K562 (cell line): ENCODE data around the gene ZNF85. TPM values are rescaled to one million over a fixed set of nuclear protein-coding genes. Genes with fewer than 3 reads are reported as not detected.
"Not testable (repeated sequence)": the region's sequence is repeated elsewhere in the genome, so short reads cannot be mapped to it uniquely, and the experiment has no call there.

ENCODE experiments used
- ATAC-seq: fragments of 200-7000 bp; cut with Tn5 transposase; 3 replicates; pipeline ENCODE4 v1.9.1; 2020; ENCODE audit warnings: moderate library complexity
- BruUV-seq: library from RNA; stranded (reverse); fragments of 400-500 nt; replicated peaks from 2 replicates; lab custom pipeline; 2021; lab: Mats Ljungman, UMichigan
- CTCF ChIA-PET: fragments of 300-600 bp; formaldehyde crosslinking; extraction: SDS; loops from one replicate; lab custom pipeline; 2021; ENCODE audit warnings: low intra/inter-chr PET ratio; lab: Yijun Ruan, JAX
- POLR2A ChIA-PET: fragments of 300-600, 350-650 bp; sonication (Branson Sonifier 250); formaldehyde crosslinking; extraction: SDS; loops from one replicate; lab custom pipeline; 2021; ENCODE audit warnings: antibody characterized with exemption, inconsistent platforms; lab: Yijun Ruan, JAX
- DNase-seq, 4 experiments: peaks; one replicate each; pipeline versions ENCODE4 v3.0.0 to v3.0.0-alpha.2; 2011 to 2018; ENCODE audit warnings: low spot score in 3 of 4, mixed read lengths in 3 of 4; ENCODE audit errors: extremely low read depth in 1 of 4
- FAIRE-seq: peaks from 2 replicates; lab custom pipeline; 2011; peaks lifted over from hg19 to GRCh38; lab: Jason Lieb, UNC
- H2AFZ ChIP-seq: 2 replicates; pipeline ENCODE4 v1.6.0; 2011; ENCODE audit warnings: low read depth, low read length, control low read depth, inconsistent platforms
- H3K27ac ChIP-seq: fragments of 200-600 bp; 3 replicates; pipeline ENCODE4 v1.8.0; 2011; ENCODE audit warnings: low read depth, mild to moderate bottlenecking, control low read depth, inconsistent platforms, low read length, moderate library complexity, mixed read lengths; ENCODE audit errors: extremely low read depth
- H3K27me3 ChIP-seq, 2 experiments: fragments of 300-600 bp in 1 of 2; 2 replicates in 1 of 2; 3 replicates in 1 of 2; pipeline versions ENCODE4 v1.6.0 to v1.8.0; 2011; ENCODE audit warnings: inconsistent platforms in 2 of 2, low read length in 2 of 2, mild to moderate bottlenecking in 1 of 2, mixed read lengths in 1 of 2, moderate library complexity in 1 of 2; ENCODE audit not compliant: control insufficient read depth in 2 of 2, insufficient read depth in 2 of 2
- H3K36me3 ChIP-seq: fragments of 300-600 bp; 3 replicates; pipeline ENCODE4 v1.8.0; 2011; ENCODE audit warnings: mild to moderate bottlenecking, low read length, inconsistent platforms; ENCODE audit not compliant: control insufficient read depth, insufficient read depth
- H3K4me1 ChIP-seq, 2 experiments: fragments of 200-600 bp in 1 of 2; replicated peaks in 1 of 2; 2 replicates in 1 of 2; 3 replicates in 1 of 2; pipeline versions ENCODE4 v1.5.1 to v1.8.0; 2011; ENCODE audit warnings: inconsistent platforms in 2 of 2, low read length in 2 of 2, mild to moderate bottlenecking in 1 of 2, mixed read lengths in 1 of 2, moderate library complexity in 1 of 2; ENCODE audit not compliant: control insufficient read depth in 2 of 2, insufficient read depth in 2 of 2
- H3K4me2 ChIP-seq: 2 replicates; pipeline ENCODE4 v1.6.1; 2011; ENCODE audit warnings: low read length, control low read depth, inconsistent platforms, mixed read lengths; ENCODE audit not compliant: insufficient read depth
- H3K4me3 ChIP-seq: fragments of 200-600 bp; sonication (generic), shearing (Covaris generic); 2 replicates; pipeline ENCODE4 v1.5.1; 2016; ENCODE audit warnings: control low read depth, inconsistent platforms
- H3K79me2 ChIP-seq: fragments of 200-600 bp; 3 replicates; pipeline ENCODE4 v1.8.0; 2011; ENCODE audit warnings: low read length, inconsistent platforms; ENCODE audit not compliant: control insufficient read depth, insufficient read depth
- H3K9ac ChIP-seq, 2 experiments: 2 replicates each; pipeline versions ENCODE4 v1.6.0 to v1.6.1; 2011; ENCODE audit warnings: low read depth in 2 of 2, low read length in 2 of 2, control low read depth in 1 of 2, inconsistent platforms in 1 of 2, mild to moderate bottlenecking in 1 of 2, mixed read lengths in 1 of 2; ENCODE audit not compliant: insufficient read depth in 1 of 2
- H3K9me1 ChIP-seq: one replicate; pipeline ENCODE4 v1.6.0; 2011; ENCODE audit warnings: inconsistent platforms, mild to moderate bottlenecking, low read length, moderate library complexity; ENCODE audit not compliant: control insufficient read depth, insufficient read depth
- H3K9me3 ChIP-seq: replicated peaks from 2 replicates; pipeline ENCODE4 v1.5.1; 2011; ENCODE audit warnings: low read depth, low read length, inconsistent platforms; ENCODE audit not compliant: control insufficient read depth, insufficient read depth
- H4K20me1 ChIP-seq: replicated peaks from 2 replicates; pipeline ENCODE4 v1.6.1; 2011; ENCODE audit warnings: low read length, inconsistent platforms, mixed read lengths; ENCODE audit not compliant: control insufficient read depth, insufficient read depth
- YY1 ChIP-seq, 3 experiments: IDR thresholded peaks; 2 replicates each; pipeline ENCODE4 v1.6.1; 2011; ENCODE audit warnings: low read length in 2 of 3, mild to moderate bottlenecking in 2 of 3, moderate library complexity in 2 of 3, borderline replicate concordance in 1 of 3, control low read depth in 1 of 3, low read depth in 1 of 3; ENCODE audit not compliant: insufficient read depth in 3 of 3, insufficient replicate concordance in 2 of 3, control insufficient read depth in 1 of 3, insufficient read length in 1 of 3; ENCODE audit errors: extremely low read depth in 1 of 3
- WGBS: fragments of 100-300 bp; shearing (Covaris generic); methylation state at CpG from one replicate; pipeline ENCODE4 v1.1.6; 2016; ENCODE audit warnings: low coverage, mixed read lengths; ENCODE audit not compliant: insufficient coverage; ENCODE audit errors: missing lambda C conversion rate; 5-methylcytosine and 5-hydroxymethylcytosine counted together
- in situ Hi-C: fragments of 300-500 bp; cut with MboI; formaldehyde crosslinking; loops from 4 replicates; pipeline ENCODE4 v1.15.0; 2018; ENCODE audit warnings: inconsistent platforms, mixed read lengths
- intact Hi-C: fragments of 100-400 bp; cut with micrococcal nuclease; formaldehyde crosslinking; loops from 2 replicates; pipeline ENCODE4 v1.14.2; 2022
- polyA plus RNA-seq, 8 experiments: library from polyadenylated mRNA; depleted of rRNA in 4 of 8; stranded (reverse) in 5 of 8; unstranded in 3 of 8; fragments of >200 nt; fragmentation: Nextera tagmentation in 2 of 8; fragmentation: Illumina TruSeq in 1 of 8; extraction: Ambion mirVana in 2 of 8; extraction: Trizol in 1 of 8; gene quantifications; 2 replicates each; pipeline versions ENCODE4 v1.2.1 to v1.2.3, GENCODE V29; 2011 to 2014; ENCODE audit warnings: inconsistent platforms in 1 of 8, missing spikeins in 1 of 8
- total RNA-seq, 7 experiments: library from RNA; depleted of rRNA in 6 of 7; stranded (reverse); fragments of >200 nt in 6 of 7; fragmentation: Illumina TruSeq in 2 of 7; extraction: Trizol in 2 of 7; gene quantifications; 2 replicates each; pipeline versions ENCODE4 v1.2.1 to v1.2.3, GENCODE V29; 2011 to 2021; ENCODE audit warnings: low replicate concordance in 1 of 7

The ZNF85 gene
- total and polyA plus RNA-seq, 9 of the 15 experiments (the other 6 are each of a cell fraction or from before 2014, with no cell fraction given) = 0.41 to 1.7 (median 0.92) TPM

GRCh38 chr19:20928371-20928770, 5.3 kb downstream of the ZNF85 start (continued):
- no peak for TF ChIP-seq YY1 (IDR thresholded peaks at IDR 0.05; ENCODE audit: borderline replicate concordance in 1 of 3, control insufficient read depth in 1 of 3, extremely low read depth in 1 of 3, insufficient read depth in 3 of 3, insufficient read length in 1 of 3, insufficient replicate concordance in 2 of 3, low read depth in 1 of 3, low read length in 2 of 3)

- DNase-seq, in situ Hi-C loops, FAIRE-seq, H4K20me1 ChIP-seq, H3K9me3 ChIP-seq, H3K4me3 ChIP-seq, H3K79me2 ChIP-seq, BruUV-seq, POLR2A ChIA-PET, H3K27me3 ChIP-seq, ATAC-seq, H3K27ac ChIP-seq, intact Hi-C loops, CTCF ChIA-PET, H3K9ac ChIP-seq, H3K4me1 ChIP-seq, H3K36me3 ChIP-seq, H3K4me2 ChIP-seq, H3K9me1 ChIP-seq, H2AFZ ChIP-seq: not testable (repeated sequence)
- 3% methylated on average over 5 of the region's 5 CpGs for WGBS
Observed at GRCh38 chr19:20936322-20936947, 13.4 kb downstream of the ZNF85 start.

GRCh38 chr19:20952561-20953095, 29.6 kb downstream of the ZNF85 start:
- BruUV-seq, FAIRE-seq, CTCF ChIA-PET, H3K9ac ChIP-seq, H3K4me1 ChIP-seq, H3K4me2 ChIP-seq, H3K79me2 ChIP-seq, H4K20me1 ChIP-seq, in situ Hi-C loops, H3K4me3 ChIP-seq, H3K27ac ChIP-seq, H3K27me3 ChIP-seq, intact Hi-C loops, H2AFZ ChIP-seq, DNase-seq, H3K9me1 ChIP-seq, POLR2A ChIA-PET, ATAC-seq, H3K9me3 ChIP-seq, H3K36me3 ChIP-seq: not testable (repeated sequence)
- 26% methylated on average over 5 of the region's 41 CpGs for WGBS
